Measurements from ENCODE around the gene CLDN3. TPM values are rescaled to one million over a fixed set of nuclear protein-coding genes. Genes with fewer than 3 reads are reported as not detected.
A peak's percentile ranks its signal among the peaks of the same experiment; 100 is the strongest.

CLDN3 gene
- polyA plus RNA-seq, 1 donor = 0.40 TPM

DNA sequence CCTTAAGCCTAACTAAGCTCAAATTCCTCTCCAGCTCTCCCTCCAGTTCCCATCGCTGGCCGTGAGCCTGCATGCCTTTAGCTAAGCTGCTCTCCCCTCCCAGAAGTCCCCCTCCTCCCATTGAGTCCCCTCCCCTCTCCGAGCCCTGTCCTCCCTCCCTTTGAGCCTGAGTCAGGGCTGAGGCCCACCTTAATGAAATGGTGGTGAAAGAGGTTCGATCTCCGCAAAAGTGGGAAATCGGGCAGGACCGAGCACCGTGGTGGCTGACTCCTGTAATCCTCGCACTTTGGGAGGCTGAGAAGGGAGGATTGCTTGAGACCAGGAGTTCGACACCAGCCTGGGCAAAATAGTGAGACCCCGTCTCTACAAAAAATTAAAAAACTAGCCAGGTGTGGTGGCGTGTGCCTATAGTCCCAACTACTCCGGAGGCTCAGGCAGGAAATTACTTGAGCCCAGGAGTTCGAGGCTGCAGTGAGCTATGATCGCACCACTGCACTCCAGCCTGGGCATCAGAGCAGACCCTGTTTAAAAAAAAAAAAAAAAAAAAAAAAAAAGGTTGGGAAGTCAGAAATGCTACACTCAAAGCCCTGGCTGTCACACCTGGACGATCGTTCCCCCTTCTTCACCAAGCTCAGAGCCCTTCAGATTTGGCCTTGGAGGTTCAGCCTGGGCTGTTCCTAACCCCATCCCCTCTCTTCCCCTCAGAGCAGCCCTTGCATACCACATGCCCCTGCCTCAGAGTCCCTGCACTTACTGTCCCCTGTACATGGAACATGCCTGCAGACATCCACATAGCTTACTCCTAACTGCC is 995 bp upstream of the CLDN3 start:
- no peak for DNase-seq

DNA sequence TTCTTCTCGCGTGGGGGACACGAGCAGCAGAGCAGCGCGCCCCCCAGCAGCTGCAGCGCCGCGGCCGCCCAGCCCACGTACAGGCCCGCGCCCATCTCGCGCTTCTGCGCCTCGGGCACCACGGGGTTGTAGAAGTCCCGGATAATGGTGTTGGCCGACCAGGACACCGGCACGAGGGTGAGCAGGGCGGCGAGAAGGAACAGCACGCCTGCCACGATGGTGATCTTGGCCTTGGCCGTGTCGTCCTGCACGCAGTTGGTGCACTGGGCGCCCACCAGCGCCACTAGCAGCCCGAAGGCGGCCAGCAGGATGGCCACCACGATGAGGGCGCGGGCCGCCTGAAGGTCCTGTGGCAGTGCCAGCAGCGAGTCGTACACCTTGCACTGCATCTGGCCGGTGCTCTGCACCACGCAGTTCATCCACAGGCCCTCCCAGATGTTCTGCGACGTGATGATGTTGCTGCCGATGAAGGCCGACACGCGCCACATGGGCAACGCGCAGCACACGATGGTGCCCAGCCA is 529 bp downstream of the CLDN3 start:
- no peak for DNase-seq

DNA sequence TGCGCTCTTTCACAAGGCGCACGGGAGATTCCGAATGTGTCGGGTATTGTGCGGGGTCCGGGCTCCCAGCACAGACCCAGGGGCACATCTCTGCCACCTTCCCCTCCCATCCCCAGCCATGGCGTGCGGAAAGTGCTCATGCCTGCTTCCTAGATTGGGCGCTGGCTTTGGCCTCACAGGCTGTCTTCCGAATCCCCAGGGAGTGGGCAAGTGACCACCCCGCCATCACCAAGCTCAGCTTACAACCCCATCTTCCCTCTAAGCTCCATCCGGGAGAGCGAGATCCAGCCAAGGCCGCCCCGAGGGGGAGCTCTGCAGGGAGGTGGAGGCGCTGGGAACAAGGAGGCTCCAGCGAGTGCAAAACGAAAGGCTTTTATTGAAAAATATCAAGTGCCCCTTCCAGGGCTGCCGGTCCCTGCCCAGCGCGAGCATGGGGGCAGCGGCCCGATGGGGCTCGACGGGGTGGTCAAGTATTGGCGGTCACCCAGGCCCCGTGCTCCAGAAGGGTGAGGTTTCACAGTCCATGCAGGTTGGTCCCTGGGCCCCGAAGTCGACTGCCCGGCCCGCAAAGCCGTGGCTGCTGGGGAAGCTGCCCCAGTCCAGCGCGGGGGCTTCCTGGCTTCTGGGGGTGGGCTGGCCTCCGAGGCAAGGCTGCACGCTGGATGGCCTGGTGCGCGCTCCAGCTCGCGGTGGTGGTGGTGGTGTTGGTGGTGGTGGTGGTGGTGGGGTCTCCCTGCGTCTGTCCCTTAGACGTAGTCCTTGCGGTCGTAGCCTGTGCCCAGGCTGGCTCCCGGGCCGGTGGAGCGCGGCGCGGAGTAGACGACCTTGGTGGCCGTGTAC is 1.2 kb downstream of the CLDN3 start:
- no peak for DNase-seq

DNA sequence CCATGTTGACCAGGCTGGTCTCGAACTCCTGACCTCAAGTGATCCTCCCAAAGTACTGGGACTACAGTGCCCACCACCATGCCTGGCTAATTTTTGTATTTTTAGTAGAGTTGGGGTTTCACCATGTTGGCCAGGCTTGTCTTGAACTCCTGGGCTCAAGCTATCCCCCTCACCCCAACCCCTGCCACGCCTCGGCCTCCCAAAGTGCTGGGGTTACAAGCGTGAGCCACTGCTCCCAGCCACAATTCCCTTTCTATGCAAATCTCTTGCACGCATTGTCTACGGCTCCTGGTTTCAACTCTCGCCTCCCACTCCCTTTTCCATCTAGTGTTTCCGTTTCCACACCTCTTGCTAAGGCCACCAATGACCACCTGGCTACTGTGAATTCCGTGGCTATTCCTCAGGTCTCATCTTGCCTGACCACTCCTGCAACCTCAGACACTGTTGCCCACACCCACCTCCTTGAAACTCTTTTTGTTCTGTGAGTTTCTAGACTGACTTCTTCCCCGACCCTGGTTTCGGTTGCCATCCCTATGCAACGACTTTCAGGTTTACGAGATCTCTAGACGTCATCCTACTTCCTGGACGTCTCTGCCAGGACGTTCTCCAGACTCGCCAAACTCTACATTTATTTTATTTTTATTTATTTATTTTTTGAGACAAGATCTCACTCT is 3.4 kb downstream of the CLDN3 start:
- no peak for DNase-seq

DNA sequence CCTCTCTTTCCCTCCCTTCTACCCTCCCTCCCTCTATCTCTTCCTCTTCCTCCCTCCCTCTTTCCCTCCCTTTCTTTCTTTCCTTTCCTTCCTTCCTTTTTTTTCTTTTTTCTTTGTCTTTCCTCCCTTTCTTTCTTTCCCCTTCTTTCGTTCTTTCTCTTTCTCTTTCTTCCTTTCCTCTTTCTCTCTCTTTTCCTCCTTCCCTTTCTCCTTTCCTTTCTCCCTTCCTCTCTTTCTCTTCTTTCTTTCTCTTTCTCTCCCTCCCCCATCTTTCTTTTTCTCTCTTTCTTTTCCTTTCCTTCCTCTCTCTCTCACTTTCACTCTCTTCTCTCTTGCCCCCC is 7.4 kb downstream of the CLDN3 start:
- no peak for DNase-seq

DNA sequence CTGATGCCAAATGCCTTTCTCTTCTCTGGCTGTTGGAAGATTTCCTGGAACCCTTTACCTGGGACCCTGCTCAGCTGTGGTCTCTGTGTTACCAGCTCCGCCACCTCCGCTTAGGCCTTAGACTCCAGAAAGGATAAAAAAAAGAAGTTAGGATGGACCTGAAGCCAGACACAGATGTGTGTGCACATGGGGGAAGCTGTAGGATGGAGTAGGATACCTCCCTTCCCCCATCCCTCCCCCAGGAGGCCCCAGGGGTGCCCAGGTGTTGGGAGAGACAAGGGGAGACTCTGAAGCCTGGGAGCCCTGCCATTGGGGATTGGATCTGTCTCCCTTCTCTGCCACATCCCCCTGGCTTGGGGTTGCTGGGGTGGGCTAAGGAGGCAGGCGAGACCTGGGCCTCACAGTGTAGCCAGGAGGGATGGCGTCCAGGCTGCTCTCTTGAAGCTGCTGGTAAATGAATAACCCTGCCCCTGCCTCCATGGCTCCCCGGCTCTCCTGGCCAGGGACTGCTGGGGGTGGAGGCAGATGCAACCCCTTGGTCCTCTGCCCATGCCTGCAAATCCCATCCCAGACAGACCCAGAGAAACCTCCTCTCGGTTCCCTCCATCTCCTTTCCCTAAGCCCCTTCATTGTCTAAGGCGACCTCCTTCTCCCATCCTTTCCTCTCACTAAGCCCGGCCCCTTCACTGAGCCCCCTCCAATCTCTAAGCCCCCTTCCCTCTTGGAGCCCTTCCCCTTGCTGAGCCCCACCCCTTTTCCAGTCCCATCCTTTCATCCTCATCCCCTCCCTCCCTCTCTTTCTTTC is 8.0 kb downstream of the CLDN3 start:
- no peak for DNase-seq

DNA sequence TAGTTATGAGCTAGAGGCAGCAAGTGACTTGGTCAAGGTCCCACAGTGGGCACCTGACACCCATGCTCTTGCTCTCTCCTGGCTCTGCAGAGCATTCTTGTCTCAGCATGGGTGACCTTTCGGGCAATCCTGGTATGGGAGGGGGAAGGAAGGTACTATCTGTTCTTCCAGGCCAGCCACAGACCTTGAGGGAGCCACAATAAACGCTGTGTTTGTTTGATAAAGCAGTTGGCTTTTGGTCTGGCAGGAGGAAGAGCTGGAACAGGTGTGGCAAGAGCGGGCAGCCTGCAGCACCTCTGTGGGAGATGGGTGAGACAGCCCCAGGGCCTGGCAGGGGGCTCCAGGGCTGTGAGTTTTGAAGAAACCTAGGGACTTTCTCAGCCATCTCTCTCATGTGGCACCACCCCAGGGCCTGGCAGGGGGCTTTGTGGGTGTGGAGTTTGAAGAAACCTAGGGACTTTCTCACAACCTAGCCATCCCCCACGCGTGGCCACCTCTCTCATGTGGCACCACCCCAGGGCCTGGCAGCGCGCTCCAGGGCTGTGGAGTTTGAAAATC is 11.4 kb downstream of the CLDN3 start:
- no peak for DNase-seq

DNA sequence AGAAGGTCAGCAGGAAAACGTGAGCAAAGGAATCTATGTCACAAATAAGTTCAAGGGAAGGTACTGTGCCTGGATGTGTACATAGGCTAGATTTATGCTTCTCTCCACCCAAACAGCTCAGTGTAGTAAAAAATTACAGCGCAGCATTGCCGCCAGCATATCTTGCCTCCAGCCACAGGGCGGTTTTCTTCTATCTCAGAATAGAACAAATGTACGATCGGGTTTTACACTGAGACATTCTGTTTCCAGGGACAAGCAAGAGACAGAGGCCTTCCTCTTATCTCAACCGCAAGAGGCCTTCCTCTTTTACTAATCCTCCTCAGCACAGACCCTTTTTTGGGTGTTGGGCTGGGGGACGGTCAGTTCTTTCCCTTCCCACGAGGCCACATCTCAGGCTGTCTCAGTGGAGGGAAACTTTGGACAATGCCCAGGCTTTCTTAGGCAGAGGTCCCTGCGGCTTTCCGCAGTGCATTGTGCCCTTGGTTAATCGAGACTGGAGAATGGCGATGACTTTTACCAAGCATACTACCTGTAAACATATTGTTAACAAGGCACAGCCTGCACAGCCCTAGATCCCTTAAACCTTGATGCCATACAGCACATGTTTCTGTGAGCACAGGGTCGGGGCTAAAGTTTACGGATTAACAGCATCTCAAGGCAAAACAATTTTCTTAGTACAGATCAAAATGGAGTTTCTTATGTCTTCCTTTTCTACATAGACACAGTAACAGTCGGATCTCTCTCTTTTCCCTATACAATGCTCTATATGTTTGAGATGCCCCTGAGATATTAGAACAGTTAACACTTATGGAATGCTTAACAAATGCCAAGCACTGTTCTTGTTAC is 19.9 kb downstream of the CLDN3 start:
- DNase-seq = no peak

DNA sequence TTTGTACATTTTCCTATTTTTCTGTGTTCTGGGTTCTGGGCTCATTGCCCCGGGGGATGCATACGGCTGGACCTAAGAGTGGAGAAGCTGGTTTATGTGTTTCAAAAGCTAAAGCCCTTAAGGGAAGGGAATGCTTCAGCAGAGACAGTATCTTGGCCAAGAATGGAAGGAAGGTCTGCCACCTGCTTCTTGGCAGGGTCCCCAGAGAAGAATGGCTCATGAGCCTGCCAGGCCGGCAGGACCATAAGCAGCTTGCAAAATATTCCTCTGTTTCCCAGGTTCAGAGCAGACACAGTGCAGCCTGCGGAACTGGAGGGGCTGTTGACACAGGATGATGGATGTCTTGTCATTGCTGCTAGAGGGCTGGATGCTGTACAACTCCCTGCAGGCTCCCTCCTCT is 23.7 kb downstream of the CLDN3 start:
- DNase-seq = no peak

DNA sequence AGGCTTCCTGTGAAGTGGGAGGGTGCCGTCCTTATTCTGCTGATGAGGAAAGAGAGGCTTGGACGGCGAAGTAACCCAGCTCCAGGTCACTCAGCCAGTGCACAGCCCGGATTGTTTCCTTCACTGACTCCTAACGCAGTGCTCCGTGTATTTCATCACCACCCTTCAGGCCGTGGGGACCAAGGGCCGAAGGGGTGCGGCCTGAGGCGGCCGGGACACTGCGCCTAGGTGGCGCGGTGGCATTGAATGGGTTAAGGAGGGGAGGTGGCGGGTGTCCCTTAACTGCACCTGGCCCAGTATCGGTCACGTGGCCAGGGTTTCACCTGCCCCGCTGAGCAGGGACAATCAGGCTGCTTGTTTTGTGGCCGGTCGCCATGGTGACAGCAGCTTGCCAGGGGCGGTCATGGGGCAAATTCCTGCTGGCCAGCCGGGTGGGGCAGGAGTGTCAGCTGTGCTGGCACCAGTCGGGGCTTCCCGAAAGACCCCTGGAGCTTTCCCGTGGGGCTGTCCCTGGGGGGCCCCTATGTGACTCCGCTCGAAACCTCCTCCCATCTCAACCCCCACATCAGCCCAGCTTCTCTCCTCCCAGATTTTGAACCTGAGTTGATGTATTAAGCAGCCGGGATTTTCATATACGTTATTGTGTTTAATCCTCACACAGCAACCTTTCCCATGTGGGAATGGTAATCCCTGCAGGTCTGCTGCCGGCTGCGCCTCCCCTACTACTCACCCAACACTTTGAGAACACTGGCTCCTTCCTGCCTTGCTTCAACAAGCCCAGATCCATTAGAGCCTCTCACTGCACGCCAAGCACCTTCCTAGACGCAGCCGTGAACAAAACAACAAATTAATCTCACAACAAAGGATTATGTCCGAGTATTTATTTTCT is 27.1 kb downstream of the CLDN3 start:
- no peak for DNase-seq

DNA sequence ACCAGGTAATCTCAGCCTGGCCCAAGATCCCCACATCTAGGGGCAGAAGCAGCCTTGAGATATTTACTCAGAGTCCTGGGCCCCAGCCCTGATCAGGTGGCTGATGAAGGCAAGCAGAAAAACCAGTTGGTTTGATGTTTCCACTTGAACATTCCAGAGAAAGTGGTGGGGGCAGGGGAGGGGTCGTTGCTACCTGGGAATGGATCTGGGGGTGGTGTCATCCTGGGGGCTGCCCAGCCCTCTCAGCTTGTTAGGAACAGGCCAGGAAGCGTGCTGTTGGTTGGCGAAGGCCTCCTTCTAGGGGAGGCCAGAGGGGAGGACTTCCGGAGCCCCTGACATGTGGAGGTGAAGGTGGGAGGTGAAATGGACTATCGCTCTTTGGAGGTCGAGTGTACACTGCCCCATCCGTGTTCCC is 27.7 kb downstream of the CLDN3 start:
- DNase-seq = no peak

DNA sequence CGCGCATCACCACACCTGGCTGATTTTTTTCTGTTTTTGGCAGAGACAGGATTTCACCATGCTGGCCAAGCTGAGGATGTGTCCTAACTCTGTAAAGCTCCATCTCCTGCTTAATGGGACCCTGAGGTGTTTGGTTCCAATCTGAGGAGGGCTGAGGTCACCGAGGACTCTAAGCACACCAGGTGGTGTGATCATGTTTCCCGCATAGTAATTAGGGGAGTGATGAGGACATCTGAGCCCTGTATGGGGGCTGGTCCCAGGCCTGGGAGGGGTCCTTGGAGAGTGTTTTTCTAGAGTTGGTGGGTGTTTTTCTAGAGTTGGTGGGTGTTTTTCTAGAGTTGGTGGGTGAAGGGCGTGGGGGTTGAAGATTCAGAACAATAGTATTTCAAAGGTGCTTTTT is 28.5 kb downstream of the CLDN3 start:
- no peak for DNase-seq

DNA sequence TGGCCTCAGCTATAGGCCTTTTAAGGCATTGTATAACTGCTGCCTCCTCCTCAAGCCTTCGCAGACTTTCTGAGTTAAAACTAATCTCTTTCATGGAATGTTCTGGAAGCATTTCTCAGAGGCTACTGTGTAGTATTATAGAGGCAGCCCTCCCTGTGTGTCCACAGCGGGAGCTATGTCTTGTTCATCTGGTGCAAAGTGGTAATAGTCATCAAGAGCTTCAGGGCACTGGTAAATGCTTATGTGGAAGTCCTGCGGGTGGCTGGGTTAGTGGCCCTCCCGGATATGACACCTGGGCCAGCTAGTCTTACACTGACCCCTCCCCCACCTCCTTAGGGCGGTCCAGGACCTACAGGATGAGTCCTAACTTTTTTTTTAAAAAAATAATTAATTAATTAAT is 29.3 kb downstream of the CLDN3 start:
- no peak for DNase-seq

DNA sequence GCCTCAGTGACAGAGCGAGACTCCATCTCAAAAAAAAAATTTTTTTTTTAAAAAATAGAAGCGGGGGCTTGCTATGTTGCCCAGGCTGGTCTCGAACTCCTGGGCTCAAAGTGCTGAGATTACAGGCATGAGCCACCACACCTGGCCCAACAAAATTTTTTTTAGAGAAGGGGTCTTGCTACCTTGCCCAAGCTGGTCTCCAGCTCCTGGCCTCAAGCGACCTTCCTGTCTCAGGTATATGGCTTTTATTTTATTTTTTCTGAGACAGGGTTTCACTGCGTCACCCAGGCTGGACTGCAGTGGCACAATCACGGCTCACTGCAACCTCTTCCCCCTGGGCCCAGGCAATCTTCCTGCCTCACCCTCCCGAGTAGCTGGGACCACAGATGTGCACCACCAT is 29.9 kb downstream of the CLDN3 start:
- no peak for DNase-seq

DNA sequence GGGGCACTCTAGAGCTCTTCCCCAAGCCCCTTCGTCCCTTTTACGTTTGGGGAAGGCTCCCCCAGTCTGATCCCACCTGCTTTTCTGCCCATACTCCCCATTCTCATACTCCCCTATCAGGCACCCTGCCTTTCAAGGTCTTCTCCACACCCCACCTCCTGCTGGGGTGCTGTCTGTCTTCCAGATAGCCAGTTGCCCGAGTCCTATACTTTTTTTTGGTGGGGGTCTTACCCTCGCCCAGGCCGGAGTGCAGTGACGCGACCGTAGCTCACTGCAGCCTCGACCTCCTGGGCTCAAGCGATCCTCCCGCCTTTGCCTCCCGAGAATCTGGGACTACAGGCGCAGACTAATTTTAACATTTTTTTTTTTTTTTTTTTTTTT is 30.7 kb downstream of the CLDN3 start:
- DNase-seq = no peak

DNA sequence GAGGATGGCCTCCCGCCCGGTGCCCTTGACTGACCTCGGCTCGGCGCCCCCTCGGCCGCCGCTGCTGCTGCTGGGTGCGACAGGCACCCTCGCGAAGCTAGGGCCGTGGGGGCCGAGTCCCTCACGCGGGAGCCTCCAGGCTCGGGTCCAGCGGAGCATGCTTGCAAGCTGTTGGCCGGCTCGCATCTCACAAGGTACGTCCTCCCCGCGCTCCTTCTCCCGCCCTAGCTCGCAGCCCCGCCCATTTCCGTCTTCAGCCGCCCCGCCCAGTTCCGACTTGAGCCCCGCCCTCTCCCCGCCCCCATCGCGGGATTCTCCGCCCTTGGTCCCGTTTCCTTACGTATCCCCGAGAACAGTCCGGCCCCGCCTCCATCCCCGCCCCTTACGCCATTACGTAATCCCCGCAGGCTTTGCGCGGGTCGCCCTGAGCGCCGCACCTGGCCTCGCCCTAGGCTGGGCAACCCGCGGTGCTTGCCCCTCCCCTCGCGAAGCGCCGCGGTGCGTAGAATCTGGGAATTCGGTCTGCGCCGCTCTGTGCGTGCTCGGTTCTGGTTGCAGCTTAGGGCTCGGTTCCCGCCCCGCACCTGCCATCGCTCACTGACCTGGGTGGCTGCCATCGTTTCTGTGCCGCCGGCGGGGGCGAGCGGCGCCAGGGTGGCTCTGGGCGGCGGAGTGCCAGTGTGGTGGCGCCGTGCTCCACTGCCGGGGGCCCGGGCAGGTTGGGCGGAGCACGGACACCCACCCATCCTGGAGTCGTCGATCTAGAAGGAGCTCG is 31.3 kb downstream of the CLDN3 start, which contains the start of gene ABHD11:
TSS of gene ABHD11 (minus strand) at position 191 of the 775 bp plus-strand sequence. CDS start at position 159, 32 bp downstream.
- DNase-seq = peak; percentile 92

DNA sequence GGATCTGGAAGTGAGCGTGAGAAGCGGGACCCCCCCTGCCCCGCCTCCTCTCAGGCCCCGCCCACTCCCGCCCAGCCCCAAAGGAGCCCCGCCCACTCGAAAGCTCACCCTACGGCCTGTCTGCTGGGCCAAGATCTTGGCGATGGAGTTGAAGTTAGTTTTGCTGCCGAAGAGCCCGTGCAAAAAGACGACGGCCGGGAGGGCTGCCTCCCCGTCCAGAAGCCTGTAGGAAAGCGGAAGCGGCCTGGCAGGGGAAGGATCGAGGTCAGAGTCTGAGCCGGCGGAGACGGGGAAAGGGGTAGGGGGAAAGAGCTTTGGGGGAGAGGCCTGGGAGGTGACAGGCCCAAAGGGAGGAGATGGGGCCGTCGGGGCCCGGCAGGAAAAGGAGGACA is 31.9 kb downstream of the CLDN3 start:
- DNase-seq = no peak

DNA sequence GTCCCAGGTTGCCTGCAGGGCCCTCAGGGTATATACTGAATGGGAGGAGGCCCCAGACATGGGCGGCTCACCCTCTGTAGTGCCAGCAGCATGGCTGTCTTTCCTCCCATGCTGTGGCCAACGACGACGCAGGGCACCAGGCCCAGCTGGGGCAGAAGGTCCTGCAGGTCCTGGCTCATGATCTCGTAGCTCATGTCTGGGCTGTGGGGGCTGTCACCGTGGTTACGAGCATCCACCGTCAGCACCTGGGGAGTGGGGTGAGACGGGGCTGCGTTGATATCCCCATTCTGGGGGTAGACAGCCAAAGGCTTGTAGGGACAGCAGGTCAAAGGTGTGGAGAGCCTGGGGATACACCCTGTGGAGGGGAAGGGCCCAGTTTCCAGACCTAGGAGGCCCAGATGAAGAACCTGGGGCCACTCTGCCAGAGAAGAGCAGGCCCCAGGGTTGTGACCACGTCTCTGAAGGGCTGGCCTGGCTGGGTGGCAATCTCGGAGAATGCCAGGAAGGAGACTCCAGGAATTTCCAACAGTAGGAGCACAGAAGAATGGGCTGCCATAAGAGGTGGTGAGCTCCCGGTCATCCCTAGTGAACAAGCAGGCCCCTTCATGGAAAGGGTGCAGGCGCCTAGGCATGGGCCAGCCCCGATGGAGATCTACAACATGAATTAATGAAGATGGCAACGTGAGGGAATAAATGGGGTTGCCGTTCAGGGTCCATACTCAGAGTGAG is 32.4 kb downstream of the CLDN3 start:
- no peak for DNase-seq
